ENCODE data around the gene EVC2. TPM values are rescaled to one million over a fixed set of nuclear protein-coding genes. Genes with fewer than 3 reads are reported as not detected.

EVC2 gene
- total RNA-seq, 1 donor from 2014 or later, result 1.1 TPM

- Mint-ChIP-seq H3K27me3 (no peaks in the 10 kb centered on the region), H3K4me1 (no peaks in the 10 kb centered on the region), H3K9me3 (no peaks in the 10 kb centered on the region), H3K27ac (no peak overlapping the region), H3K4me3 (no peak overlapping the region), H3K36me3 (ENCODE audit: low read depth) (no peaks in the 10 kb centered on the region)
- DNase-seq, result no peak
- ChIA-PET CTCF (no interaction called here), POLR2A (no interaction called here)
- no peak for ATAC-seq (ENCODE audit: low read depth)
- no peak for TF ChIP-seq CTCF (IDR thresholded peaks at IDR 0.05)
- intact Hi-C loops (cut with micrococcal nuclease), result no loop called here
These were observed 44.2 kb upstream of the EVC2 start for GRCh38 chr4:5752376-5753184.

DNA sequence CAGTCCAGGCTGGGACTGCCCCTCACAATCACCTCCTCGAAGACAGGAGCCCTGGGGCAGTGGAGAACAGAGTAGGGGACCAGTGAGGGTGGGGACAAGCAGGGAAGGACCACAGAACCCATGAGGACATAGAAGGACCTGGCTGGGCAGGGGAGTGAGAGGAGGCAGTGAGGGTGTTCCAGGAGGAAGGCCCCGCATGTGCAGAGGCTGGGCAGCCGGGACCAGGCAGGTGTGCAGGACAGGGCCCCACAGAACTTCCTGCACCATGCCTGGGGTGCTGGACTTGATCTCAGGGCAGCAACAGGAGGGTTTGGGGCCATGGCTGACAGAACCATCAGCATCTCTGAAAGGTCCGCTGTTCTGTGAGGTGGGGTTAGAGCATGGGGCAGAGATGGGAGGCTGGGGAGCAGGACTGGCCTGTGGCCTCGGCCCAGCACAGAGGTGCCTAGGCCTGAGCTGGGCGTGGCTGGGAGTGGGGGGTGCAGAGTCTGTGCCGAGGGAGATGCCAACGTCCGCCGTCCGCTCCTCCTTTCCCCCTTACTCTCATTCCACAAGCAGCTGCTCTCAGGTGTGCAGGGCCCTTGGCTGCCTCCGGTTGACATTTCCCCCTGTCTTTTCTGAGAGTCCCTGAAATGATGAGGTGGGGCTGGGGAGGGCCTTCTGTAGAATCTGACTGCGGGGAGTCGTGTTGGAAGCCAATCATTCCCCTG is 43.5 kb upstream of the EVC2 start:
- Mint-ChIP-seq H3K4me1 (no peaks in the 10 kb centered on the region), H3K27me3 (no peaks in the 10 kb centered on the region), H3K27ac (no peak overlapping the region), H3K9me3 (no peaks in the 10 kb centered on the region), H3K36me3 (ENCODE audit: low read depth) (no peaks in the 10 kb centered on the region), H3K4me3 (no peak overlapping the region)
- CTCF ChIA-PET, result no interaction called here
- ATAC-seq (ENCODE audit: low read depth), result no peak
- POLR2A ChIA-PET, result no interaction called here
- intact Hi-C loops (cut with micrococcal nuclease), result no loop called here
- DNase-seq, result no peak
- TF ChIP-seq CTCF (IDR thresholded peaks at IDR 0.05), result no peak

- Mint-ChIP-seq H3K27me3 (no peaks in the 10 kb centered on the region), H3K4me1 (no peaks in the 10 kb centered on the region), H3K4me3 (no peak overlapping the region), H3K27ac (no peak overlapping the region), H3K9me3 (no peaks in the 10 kb centered on the region), H3K36me3 (ENCODE audit: low read depth) (no peaks in the 10 kb centered on the region)
- ATAC-seq (ENCODE audit: low read depth) (no peak), DNase-seq (no peak)
- ChIA-PET CTCF (no interaction called here), POLR2A (no interaction called here)
- TF ChIP-seq CTCF (IDR thresholded peaks at IDR 0.05), result no peak
- intact Hi-C loops (cut with micrococcal nuclease), result no loop called here
These were observed 42.7 kb upstream of the EVC2 start for GRCh38 chr4:5750946-5751665.

- ATAC-seq (ENCODE audit: low read depth), result no peak
- no peak overlapping the region for H3K27ac Mint-ChIP-seq
- no peaks in the 10 kb centered on the region for H3K4me1 Mint-ChIP-seq
- intact Hi-C loops (cut with micrococcal nuclease), result no loop called here
- H3K36me3 Mint-ChIP-seq (ENCODE audit: low read depth), result no peaks in the 10 kb centered on the region
- no peak for TF ChIP-seq CTCF (IDR thresholded peaks at IDR 0.05)
- ChIA-PET POLR2A (no interaction called here), CTCF (no interaction called here)
- H3K27me3 Mint-ChIP-seq, result no peaks in the 10 kb centered on the region
- H3K4me3 Mint-ChIP-seq, result no peak overlapping the region
- DNase-seq, result no peak
- H3K9me3 Mint-ChIP-seq, result no peaks in the 10 kb centered on the region
These were observed 41.9 kb upstream of the EVC2 start for GRCh38 chr4:5750052-5750945.

All from activated B cell treated with CpG ODN at 0.5 μM for 24 hours (primary cell).